CD4-positive, alpha-beta T cell treated with Interleukin-4 for 4 hours (primary cell): ENCODE results near the gene GALNT18.

Experiments
- DNase-seq: peaks from one replicate; pipeline ENCODE4 v3.0.0-alpha.2; 2020

The GALNT18 gene

GRCh38 chr11:11584530-11584810 is 37.3 kb downstream of the GALNT18 start:
- DNase-seq, result no peak

- DNase-seq, result no peak
These were observed 37.8 kb downstream of the GALNT18 start for GRCh38 chr11:11583801-11584529.

- no peak for DNase-seq
These were observed 39.6 kb downstream of the GALNT18 start for GRCh38 chr11:11582011-11582701.

GRCh38 chr11:11581481-11581880 is 40.3 kb downstream of the GALNT18 start:
- DNase-seq, result no peak

GRCh38 chr11:11580841-11581411 is 40.9 kb downstream of the GALNT18 start:
- no peak for DNase-seq

- no peak for DNase-seq
These were observed 41.8 kb downstream of the GALNT18 start for GRCh38 chr11:11580012-11580411.

GRCh38 chr11:11579012-11579988 is 42.5 kb downstream of the GALNT18 start:
- DNase-seq, result no peak

- no peak for DNase-seq
These were observed 43.6 kb downstream of the GALNT18 start for GRCh38 chr11:11577932-11578911.

- DNase-seq, result peak; percentile 1
These were observed 44.5 kb downstream of the GALNT18 start for GRCh38 chr11:11577251-11577855.

- no peak for DNase-seq
These were observed 47.2 kb downstream of the GALNT18 start for GRCh38 chr11:11574373-11575287.

GRCh38 chr11:11572386-11572785 is 49.4 kb downstream of the GALNT18 start:
- DNase-seq, result no peak

GRCh38 chr11:11571893-11572292 is 49.9 kb downstream of the GALNT18 start:
- no peak for DNase-seq

- DNase-seq, result no peak
These were observed 51.0 kb downstream of the GALNT18 start for GRCh38 chr11:11570823-11571222.

GRCh38 chr11:11569936-11570491 is 51.8 kb downstream of the GALNT18 start:
- no peak for DNase-seq

GRCh38 chr11:11568651-11569229 is 53.1 kb downstream of the GALNT18 start:
- no peak for DNase-seq

GRCh38 chr11:11567936-11568650 is 53.7 kb downstream of the GALNT18 start:
- no peak for DNase-seq

GRCh38 chr11:11565636-11566035 is 56.2 kb downstream of the GALNT18 start:
- DNase-seq, result no peak

GRCh38 chr11:11563200-11563975 is 58.4 kb downstream of the GALNT18 start:
- DNase-seq, result no peak
